IMR-90 (cell line): Measurements from ENCODE around the gene HSPG2. TPM values are rescaled to one million over a fixed set of nuclear protein-coding genes. Genes with fewer than 3 reads are reported as not detected.

Source experiments
- ATAC-seq: fragments of 200-7000 bp; cut with Tn5 transposase; 2 replicates; pipeline ENCODE4 v1.9.1; 2020; ENCODE audit warnings: low read depth, mild to moderate bottlenecking, moderate library complexity
- BruUV-seq: library from RNA; stranded (reverse); fragments of 400-500 nt; replicated peaks from 2 replicates; lab custom pipeline; 2021; lab: Mats Ljungman, UMichigan
- CTCF ChIA-PET: fragments of 300-600 bp; formaldehyde crosslinking; extraction: SDS; loops from one replicate; lab custom pipeline; 2021; ENCODE audit warnings: antibody characterized with exemption; lab: Yijun Ruan, JAX
- POLR2A ChIA-PET: fragments of 300-600 bp; sonication (Branson Sonifier 250); formaldehyde crosslinking; loops from one replicate; lab custom pipeline; 2022; ENCODE audit warnings: antibody characterized with exemption; ENCODE audit not compliant: unreplicated experiment; lab: Charles Lee
- DNase-seq: peaks from one replicate; pipeline ENCODE4 v3.0.0; 2013
- H2AFZ ChIP-seq: replicated peaks from 2 replicates; pipeline ENCODE3; 2013; ENCODE audit warnings: low read length, mild to moderate bottlenecking; ENCODE audit not compliant: poor library complexity
- H2AK5ac ChIP-seq: 2 replicates; pipeline ENCODE4 v1.6.1; 2013; ENCODE audit warnings: low read depth, low read length, inconsistent platforms
- H2AK9ac ChIP-seq: replicated peaks from 2 replicates; pipeline ENCODE3; 2013; ENCODE audit warnings: mild to moderate bottlenecking, low read depth, low read length, moderate library complexity; ENCODE audit not compliant: poor library complexity
- H2BK120ac ChIP-seq: 2 replicates; pipeline ENCODE4 v1.6.1; 2013; ENCODE audit warnings: low read depth, low read length, inconsistent platforms
- H2BK15ac ChIP-seq: 3 replicates; pipeline ENCODE4 v1.6.1; 2013; ENCODE audit warnings: low read depth, low read length, inconsistent platforms
- H2BK20ac ChIP-seq: 2 replicates; pipeline ENCODE4 v1.6.1; 2013; ENCODE audit warnings: low read depth, mild to moderate bottlenecking, inconsistent platforms, low read length, moderate library complexity
- H2BK5ac ChIP-seq: 2 replicates; pipeline ENCODE4 v1.6.1; 2013; ENCODE audit warnings: mild to moderate bottlenecking, low read depth, low read length, inconsistent platforms; ENCODE audit not compliant: poor library complexity, severe bottlenecking
- H3K14ac ChIP-seq: replicated peaks from 2 replicates; pipeline ENCODE4 v1.6.1; 2013; ENCODE audit warnings: low read depth, low read length, inconsistent platforms
- H3K18ac ChIP-seq: 2 replicates; pipeline ENCODE4 v1.6.1; 2013; ENCODE audit warnings: low read depth, low read length, control low read depth
- H3K23ac ChIP-seq: 2 replicates; pipeline ENCODE4 v1.6.1; 2013; ENCODE audit warnings: low read depth, low read length, inconsistent platforms
- H3K27ac ChIP-seq: 2 replicates; pipeline ENCODE4 v1.5.1; 2013; ENCODE audit warnings: mild to moderate bottlenecking, control low read depth, low read length; ENCODE audit not compliant: insufficient read depth
- H3K27me3 ChIP-seq: 2 replicates; pipeline ENCODE4 v1.6.1; 2013; ENCODE audit warnings: low read length; ENCODE audit not compliant: control insufficient read depth, insufficient read depth
- H3K36me3 ChIP-seq: 2 replicates; pipeline ENCODE4 v1.6.1; 2013; ENCODE audit warnings: low read length, mixed read lengths; ENCODE audit not compliant: control insufficient read depth, insufficient read depth
- H3K4ac ChIP-seq: 2 replicates; pipeline ENCODE4 v1.6.1; 2013; ENCODE audit warnings: low read depth, low read length, inconsistent platforms
- H3K4me1 ChIP-seq: 2 replicates; pipeline ENCODE4 v1.6.1; 2013; ENCODE audit warnings: low read length, mixed read lengths; ENCODE audit not compliant: control insufficient read depth, insufficient read depth
- H3K4me2 ChIP-seq: 2 replicates; pipeline ENCODE4 v1.6.1; 2013; ENCODE audit warnings: low read depth, mild to moderate bottlenecking, control low read depth, low read length, moderate library complexity
- H3K4me3 ChIP-seq: 2 replicates; pipeline ENCODE4 v1.5.1; 2013; ENCODE audit warnings: low read depth, mild to moderate bottlenecking, control low read depth, low read length, moderate library complexity; ENCODE audit not compliant: insufficient read depth
- H3K56ac ChIP-seq: 2 replicates; pipeline ENCODE4 v1.6.1; 2013; ENCODE audit warnings: low read length, inconsistent platforms; ENCODE audit not compliant: insufficient read depth; ENCODE audit errors: extremely low read depth
- H3K79me1 ChIP-seq, 2 experiments: 2 replicates each; pipeline ENCODE4 v1.6.1; 2013; ENCODE audit warnings: low read length in 2 of 2, inconsistent platforms in 1 of 2, low read depth in 1 of 2
- H3K9ac ChIP-seq: 2 replicates; pipeline ENCODE4 v1.6.1; 2013; ENCODE audit warnings: low read depth, low read length, control low read depth
- H3K9me1 ChIP-seq: 2 replicates; pipeline ENCODE4 v1.6.1; 2013; ENCODE audit warnings: low read length, inconsistent platforms; ENCODE audit not compliant: insufficient read depth
- H3K9me3 ChIP-seq: 2 replicates; pipeline ENCODE4 v1.6.1; 2013; ENCODE audit warnings: low read length; ENCODE audit not compliant: control insufficient read depth, insufficient read depth
- H4K20me1 ChIP-seq: 2 replicates; pipeline ENCODE4 v1.6.1; 2013; ENCODE audit warnings: low read length, inconsistent platforms; ENCODE audit not compliant: insufficient read depth
- H4K5ac ChIP-seq: 2 replicates; pipeline ENCODE4 v1.6.1; 2013; ENCODE audit warnings: mild to moderate bottlenecking, low read depth, low read length, control low read depth
- H4K8ac ChIP-seq, 2 experiments: 2 replicates each; pipeline ENCODE4 v1.6.1; 2013; ENCODE audit warnings: low read depth in 2 of 2, low read length in 2 of 2, control low read depth in 1 of 2, inconsistent platforms in 1 of 2
- H4K91ac ChIP-seq: 2 replicates; pipeline ENCODE4 v1.6.1; 2013; ENCODE audit warnings: low read depth, low read length, inconsistent platforms; ENCODE audit not compliant: insufficient read depth
- BHLHE40 ChIP-seq: fragments of 150-350 bp; IDR thresholded peaks from 2 replicates; pipeline ENCODE4 v1.6.1; 2016; ENCODE audit warnings: mild to moderate bottlenecking, low read depth, low read length
- CEBPB ChIP-seq: IDR thresholded peaks from 2 replicates; pipeline ENCODE4 v1.6.1; 2012; ENCODE audit warnings: low read depth, low read length, improper control_type of control experiment
- CHD1 ChIP-seq: IDR thresholded peaks from 2 replicates; pipeline ENCODE4 v1.6.1; 2012; ENCODE audit warnings: low read depth, low read length, improper control_type of control experiment
- FOS ChIP-seq: fragments of 150-350 bp; IDR thresholded peaks from 2 replicates; pipeline ENCODE4 v1.6.1; 2016; ENCODE audit warnings: low read depth, low read length
- MAFK ChIP-seq: IDR thresholded peaks from 2 replicates; pipeline ENCODE4 v1.6.1; 2012; ENCODE audit warnings: low read depth, low read length, improper control_type of control experiment
- MAZ ChIP-seq: IDR thresholded peaks from 2 replicates; pipeline ENCODE4 v1.6.1; 2012; ENCODE audit warnings: low read depth, mild to moderate bottlenecking, low read length, improper control_type of control experiment, moderate library complexity, borderline replicate concordance
- MXI1 ChIP-seq: IDR thresholded peaks from 2 replicates; pipeline ENCODE4 v1.6.1; 2012; ENCODE audit warnings: low read depth, mild to moderate bottlenecking, low read length, moderate library complexity, borderline replicate concordance
- NFE2L2 ChIP-seq: fragments of 150-350 bp; IDR thresholded peaks from 2 replicates; pipeline ENCODE4 v1.6.1; 2016; ENCODE audit warnings: low read depth, mild to moderate bottlenecking, low read length
- RAD21 ChIP-seq: IDR thresholded peaks from 2 replicates; pipeline ENCODE4 v1.6.1; 2012; ENCODE audit warnings: low read length, improper control_type of control experiment
- RCOR1 ChIP-seq: IDR thresholded peaks from 2 replicates; pipeline ENCODE4 v1.6.1; 2012; ENCODE audit warnings: mild to moderate bottlenecking, low read length, improper control_type of control experiment; ENCODE audit not compliant: insufficient replicate concordance
- RFX5 ChIP-seq: IDR thresholded peaks from 2 replicates; pipeline ENCODE4 v1.8.0; 2012; ENCODE audit warnings: low read depth, mild to moderate bottlenecking, low read length, moderate library complexity
- SMC3 ChIP-seq: fragments of 150-350 bp; IDR thresholded peaks from 2 replicates; pipeline ENCODE4 v1.6.1; 2016; ENCODE audit warnings: low read depth, mild to moderate bottlenecking, antibody characterized with exemption, low read length, moderate library complexity
- WGBS, 2 experiments: methylation state at CpG; one replicate each; pipeline versions ENCODE4 v1.1.5 to v1.1.7; 2013; ENCODE audit warnings: missing lambda C conversion rate in 2 of 2; ENCODE audit not compliant: insufficient read length in 1 of 2; ENCODE audit errors: extremely low coverage in 2 of 2; 5-methylcytosine and 5-hydroxymethylcytosine counted together
- dilution Hi-C: fragments of 300-500 bp; cut with HindIII; formaldehyde crosslinking; loops from one replicate; pipeline ENCODE4 v1.14.3; 2018; ENCODE audit warnings: low sequenced_read_pairs; ENCODE audit not compliant: unreplicated experiment
- in situ Hi-C: fragments of 300-500 bp; cut with MboI; formaldehyde crosslinking; loops from 3 replicates; pipeline ENCODE4 v1.14.3; 2019; ENCODE audit warnings: low sequenced_read_pairs, inconsistent platforms, mixed read lengths
- intact Hi-C: fragments of 100-400 bp; cut with micrococcal nuclease; formaldehyde crosslinking; loops from 2 replicates; pipeline ENCODE4 v1.10.0; 2022
- polyA plus RNA-seq, 3 experiments: library from polyadenylated mRNA; depleted of rRNA; stranded (reverse); fragments of >200 nt; gene quantifications; 2 replicates each; pipeline ENCODE4 v1.2.3, GENCODE V29; 2012; ENCODE audit warnings: low replicate concordance in 1 of 3
- total RNA-seq: library from RNA; depleted of rRNA; stranded (reverse); fragments of >200 nt; gene quantifications from 2 replicates; pipeline ENCODE4 v1.2.3, GENCODE V29; 2012
- TF ChIP-seq, protein P1 (sequence below): fragments of 150-350 bp; IDR thresholded peaks from 2 replicates; pipeline ENCODE4 v1.6.1; 2017; ENCODE audit warnings: mild to moderate bottlenecking, antibody characterized with exemption, low read length, low read depth
- TF ChIP-seq, protein P2 (sequence below): conservative IDR thresholded peaks from 2 replicates; pipeline ENCODE4 v1.5.1; 2012; ENCODE audit warnings: mild to moderate bottlenecking, low read depth, low read length, improper control_type of control experiment

The HSPG2 gene
- total and polyA plus RNA-seq, 2 of the 4 experiments (the other 2 are of a cell fraction): 15.8 to 94.0 TPM

DNA sequence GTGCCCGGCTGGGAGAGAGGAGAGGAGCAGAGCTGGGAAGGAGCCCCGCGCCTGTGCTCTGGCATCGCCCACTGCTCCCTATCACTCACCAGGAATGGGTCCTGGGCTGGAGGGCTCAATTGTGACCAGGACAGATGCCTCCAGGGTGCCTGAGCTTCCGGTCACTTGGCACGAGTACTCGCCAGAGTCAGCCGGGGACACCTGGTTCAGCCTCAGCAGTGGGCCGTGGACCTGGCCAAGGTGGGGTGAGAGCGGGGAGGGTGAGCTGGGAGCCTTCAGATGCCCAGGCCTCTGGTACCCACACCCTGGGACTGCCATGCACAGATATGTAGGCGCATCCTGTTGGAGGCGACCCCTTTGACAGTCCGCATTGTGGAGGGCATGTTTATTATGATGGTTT is 93.9 kb downstream of the HSPG2 start:
- Histone ChIP-seq H3K79me1 (no peaks in the 10 kb centered on the region; a peak in 1 of 4 replicates), H3K4me3 (no peak overlapping the region), H3K14ac (no peak overlapping the region), H3K9me1 (no peaks in the 10 kb centered on the region), H4K8ac (no peak overlapping the region), H4K91ac (no peak overlapping the region), H3K23ac (no peak overlapping the region), H3K27me3 (no peaks in the 10 kb centered on the region), H3K18ac (no peak overlapping the region), H3K9ac (no peak overlapping the region), H4K20me1 (no peaks in the 10 kb centered on the region; the same call in none of the 2 replicates), H2AFZ (no peak overlapping the region), H3K9me3 (no peaks in the 10 kb centered on the region), H3K4ac (no peak overlapping the region), H3K4me1 (no peaks in the 10 kb centered on the region), H4K5ac (no peak overlapping the region), H3K56ac (no peak overlapping the region), H2AK9ac (no peak overlapping the region), H2BK15ac (no peak overlapping the region), H2AK5ac (no peak overlapping the region), H2BK20ac (no peak overlapping the region), H3K4me2 (no peak overlapping the region), H2BK5ac (no peak overlapping the region), H2BK120ac (no peak overlapping the region), H3K27ac (no peak overlapping the region), H3K36me3 (peaks cover 71% of the 10 kb centered on the region)
- ATAC-seq (no peak), DNase-seq (no peak)
- WGBS, 2 experiments: 100% methylated on average over 4 of the region's 13 CpGs; no CpG with 5 or more reads in 1 of the 2 experiments
- dilution Hi-C loops: no loop called here
- intact Hi-C loops: no loop called here
- BruUV-seq: no TSS peak
- TF ChIP-seq, protein P1, sequence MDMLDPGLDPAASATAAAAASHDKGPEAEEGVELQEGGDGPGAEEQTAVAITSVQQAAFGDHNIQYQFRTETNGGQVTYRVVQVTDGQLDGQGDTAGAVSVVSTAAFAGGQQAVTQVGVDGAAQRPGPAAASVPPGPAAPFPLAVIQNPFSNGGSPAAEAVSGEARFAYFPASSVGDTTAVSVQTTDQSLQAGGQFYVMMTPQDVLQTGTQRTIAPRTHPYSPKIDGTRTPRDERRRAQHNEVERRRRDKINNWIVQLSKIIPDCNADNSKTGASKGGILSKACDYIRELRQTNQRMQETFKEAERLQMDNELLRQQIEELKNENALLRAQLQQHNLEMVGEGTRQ: no peak
- TF ChIP-seq MAZ (no peak), RCOR1 (no peak), SMC3 (no peak), MAFK (no peak), CEBPB (no peak), RFX5 (no peak), MXI1 (no peak), RAD21 (no peak), CHD1 (no peak), NFE2L2 (no peak), BHLHE40 (no peak), FOS (no peak)
- TF ChIP-seq, protein P2, sequence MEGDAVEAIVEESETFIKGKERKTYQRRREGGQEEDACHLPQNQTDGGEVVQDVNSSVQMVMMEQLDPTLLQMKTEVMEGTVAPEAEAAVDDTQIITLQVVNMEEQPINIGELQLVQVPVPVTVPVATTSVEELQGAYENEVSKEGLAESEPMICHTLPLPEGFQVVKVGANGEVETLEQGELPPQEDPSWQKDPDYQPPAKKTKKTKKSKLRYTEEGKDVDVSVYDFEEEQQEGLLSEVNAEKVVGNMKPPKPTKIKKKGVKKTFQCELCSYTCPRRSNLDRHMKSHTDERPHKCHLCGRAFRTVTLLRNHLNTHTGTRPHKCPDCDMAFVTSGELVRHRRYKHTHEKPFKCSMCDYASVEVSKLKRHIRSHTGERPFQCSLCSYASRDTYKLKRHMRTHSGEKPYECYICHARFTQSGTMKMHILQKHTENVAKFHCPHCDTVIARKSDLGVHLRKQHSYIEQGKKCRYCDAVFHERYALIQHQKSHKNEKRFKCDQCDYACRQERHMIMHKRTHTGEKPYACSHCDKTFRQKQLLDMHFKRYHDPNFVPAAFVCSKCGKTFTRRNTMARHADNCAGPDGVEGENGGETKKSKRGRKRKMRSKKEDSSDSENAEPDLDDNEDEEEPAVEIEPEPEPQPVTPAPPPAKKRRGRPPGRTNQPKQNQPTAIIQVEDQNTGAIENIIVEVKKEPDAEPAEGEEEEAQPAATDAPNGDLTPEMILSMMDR: no peak
- in situ Hi-C loops: no loop called here
- POLR2A ChIA-PET: no interaction called here
- CTCF ChIA-PET: no interaction called here
